ENCODE results near the gene PPP1R1A.

PPP1R1A gene

GRCh38 chr12:54588110-54588889 lies at the start of gene PPP1R1A:
PPP1R1A (minus strand) TSS chr12:54588659; CDS start chr12:54588488, 171 bp downstream.
- no peak for DNase-seq

- DNase-seq: no peak
These were observed 46.3 kb upstream of the PPP1R1A start, which contains the start of gene LACRT for GRCh38 chr12:54634795-54635194. LACRT (minus strand) TSS chr12:54634895; CDS start chr12:54634841, 54 bp downstream.

DNA sequence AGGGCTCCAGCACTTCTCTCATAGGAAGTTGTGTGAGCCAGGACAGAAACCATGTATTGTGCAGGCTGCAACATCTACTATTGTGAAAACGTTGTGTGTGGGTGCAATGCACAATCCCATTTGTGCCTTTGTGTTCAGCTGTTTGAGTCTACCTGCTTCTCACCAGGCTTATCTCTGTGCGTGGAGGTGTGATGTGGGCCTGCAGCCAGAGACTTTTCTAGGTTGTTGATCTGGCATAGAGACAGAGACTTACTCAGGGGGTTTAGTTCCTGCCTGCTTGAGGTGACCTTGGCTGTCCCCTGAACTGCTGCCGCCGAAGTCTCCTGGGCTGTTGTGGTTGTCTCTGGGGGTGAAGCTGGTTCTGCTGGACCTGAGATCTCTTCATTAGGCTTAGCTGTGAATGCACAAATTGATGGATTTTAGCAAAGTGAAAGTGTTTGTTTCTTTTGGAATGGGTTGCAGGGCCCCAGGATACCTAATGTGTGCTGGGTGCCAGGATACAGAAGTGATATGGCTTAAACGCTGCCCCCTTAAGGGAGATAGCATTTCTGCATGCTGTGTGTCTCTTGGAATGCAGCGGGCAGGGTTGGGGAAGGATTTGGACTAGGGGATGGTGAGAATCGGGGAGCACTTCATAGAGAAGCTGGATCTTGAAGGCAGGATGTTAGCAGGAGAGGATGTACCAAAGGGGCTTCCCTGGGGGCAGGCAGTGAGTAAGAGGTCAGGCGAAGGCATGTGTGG lies 43.7 kb upstream of the PPP1R1A start:
- no peak for DNase-seq

DNA sequence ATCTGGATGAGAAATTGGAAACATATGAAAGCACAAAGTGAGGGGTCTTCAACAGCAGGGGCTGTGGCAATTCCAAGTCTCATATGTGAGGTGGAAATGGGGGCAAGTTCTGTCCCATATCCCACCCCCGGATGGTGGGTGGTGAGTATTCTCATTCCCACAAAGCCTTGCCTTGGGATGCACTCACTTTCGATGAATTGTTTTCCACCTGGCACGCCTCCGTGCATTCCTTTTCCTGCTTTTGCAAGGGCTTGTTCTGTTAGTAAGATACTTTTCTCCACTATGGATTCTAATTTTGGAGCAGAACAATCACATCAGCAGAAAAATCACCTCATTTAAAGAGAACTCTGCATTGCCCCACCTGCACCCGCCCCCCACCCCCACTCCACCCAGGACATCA lies 43.1 kb upstream of the PPP1R1A start:
- DNase-seq: no peak

DNA sequence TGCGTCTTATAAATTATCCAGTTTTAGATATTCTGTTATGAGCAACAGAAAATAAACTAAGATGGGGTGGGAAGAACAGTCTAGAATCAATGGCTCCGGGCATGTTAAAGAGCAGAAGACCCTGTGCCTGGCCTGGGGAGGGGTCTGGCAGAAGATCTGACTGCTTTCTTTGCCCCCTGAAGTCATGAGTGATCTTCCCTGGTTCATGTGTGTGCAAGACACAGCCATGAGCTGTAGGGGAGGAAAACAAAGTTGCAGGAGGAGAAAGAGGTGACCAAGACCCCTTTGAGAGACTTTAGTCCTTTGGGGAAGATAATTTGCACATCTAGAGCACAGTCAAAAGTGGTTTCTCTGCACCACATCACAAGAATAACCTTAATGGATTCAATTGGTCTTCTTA lies 41.5 kb upstream of the PPP1R1A start:
- DNase-seq: no peak

DNA sequence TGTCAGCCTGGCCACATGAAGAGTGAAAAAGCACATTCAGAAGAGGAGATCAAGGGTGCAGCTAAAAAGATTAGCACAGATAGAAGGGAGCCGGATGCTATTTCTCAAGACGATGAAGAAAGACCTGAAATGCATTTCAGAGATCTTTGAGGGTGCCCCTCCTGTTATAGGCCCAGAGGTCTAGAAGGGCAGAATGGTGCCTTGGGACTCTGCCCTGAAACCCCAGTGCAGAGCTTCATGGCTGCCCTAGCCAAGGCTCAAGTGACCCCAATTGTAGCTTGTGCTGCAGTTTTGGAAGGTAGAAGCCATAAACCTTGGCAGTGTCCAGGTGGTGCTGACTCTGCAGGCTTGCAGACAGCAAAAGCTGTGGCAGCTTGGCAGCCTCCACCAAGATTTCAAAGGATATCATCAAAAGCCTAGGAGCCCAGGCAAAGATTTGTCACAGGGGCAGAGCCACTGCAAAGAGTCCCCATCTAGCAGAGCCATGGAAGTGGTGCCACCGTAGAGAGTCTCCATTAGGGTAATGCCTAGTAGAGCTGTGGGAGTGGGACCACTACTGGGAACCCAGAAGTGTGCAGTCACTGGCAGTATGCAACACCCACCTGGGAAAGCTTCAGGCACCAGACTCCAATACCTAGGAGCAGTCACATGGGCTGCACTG lies 39.9 kb upstream of the PPP1R1A start:
- DNase-seq: no peak

GRCh38 chr12:54627304-54627703 lies 38.8 kb upstream of the PPP1R1A start:
- DNase-seq: no peak

DNA sequence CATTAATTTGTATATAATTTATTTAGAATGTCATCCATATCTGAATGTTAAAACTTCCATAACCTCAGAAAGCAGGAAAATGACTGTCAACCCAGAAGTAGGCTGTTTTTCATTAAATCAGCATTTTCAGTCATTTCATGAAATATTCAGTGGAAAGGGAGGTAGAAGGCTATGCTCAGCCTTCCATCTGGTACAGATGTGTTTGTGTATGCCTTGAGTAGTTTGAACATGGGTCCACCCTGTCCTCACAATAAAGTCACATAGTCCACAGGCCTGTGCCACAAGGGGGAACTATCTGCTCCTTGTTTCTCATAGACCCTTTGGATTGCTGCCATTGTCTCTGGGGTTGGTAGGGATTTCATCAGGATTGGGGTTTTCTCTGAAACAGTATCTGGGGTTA lies 37.1 kb upstream of the PPP1R1A start:
- DNase-seq: no peak

GRCh38 chr12:54624315-54625279 lies 36.1 kb upstream of the PPP1R1A start:
- no peak for DNase-seq

- no peak for DNase-seq
These were observed 34.2 kb upstream of the PPP1R1A start for GRCh38 chr12:54622463-54623183.

DNA sequence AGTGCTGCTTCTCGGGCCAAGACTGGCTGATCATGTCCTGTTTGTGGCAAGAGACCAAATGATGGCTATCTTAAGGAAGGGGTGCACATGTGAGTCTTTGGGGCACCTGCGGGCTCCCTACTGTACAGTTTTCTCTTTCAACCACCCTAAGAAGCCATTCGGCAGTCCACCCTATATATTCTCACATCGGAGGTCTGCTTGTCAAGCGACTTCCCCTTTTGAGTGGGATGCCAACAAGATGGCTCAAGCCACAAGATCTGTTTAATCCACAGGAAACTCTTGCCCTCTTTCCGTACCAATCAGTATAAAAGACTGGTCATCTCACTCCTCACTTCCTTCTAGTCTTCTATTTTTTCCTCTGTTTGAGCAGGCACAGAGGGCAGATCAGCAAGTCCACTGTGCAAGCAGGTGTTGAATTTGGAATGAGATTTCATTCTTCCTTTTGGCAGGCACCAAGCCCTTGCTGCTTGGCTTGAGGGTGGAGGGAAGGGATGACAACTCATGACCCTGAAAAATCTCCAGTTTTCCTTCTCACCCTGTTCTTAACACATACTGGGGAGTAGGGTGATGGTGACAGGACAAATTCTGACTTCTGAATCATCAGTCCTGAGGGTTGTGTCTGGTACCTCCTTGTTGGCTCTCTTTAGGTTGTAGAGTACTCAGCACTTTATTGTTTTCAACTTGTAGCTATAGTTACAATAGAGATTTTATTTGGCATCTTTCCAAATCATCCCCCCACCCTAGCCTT lies 28.6 kb upstream of the PPP1R1A start:
- no peak for DNase-seq

- no peak for DNase-seq
These were observed 23.8 kb upstream of the PPP1R1A start for GRCh38 chr12:54612225-54612750.

DNA sequence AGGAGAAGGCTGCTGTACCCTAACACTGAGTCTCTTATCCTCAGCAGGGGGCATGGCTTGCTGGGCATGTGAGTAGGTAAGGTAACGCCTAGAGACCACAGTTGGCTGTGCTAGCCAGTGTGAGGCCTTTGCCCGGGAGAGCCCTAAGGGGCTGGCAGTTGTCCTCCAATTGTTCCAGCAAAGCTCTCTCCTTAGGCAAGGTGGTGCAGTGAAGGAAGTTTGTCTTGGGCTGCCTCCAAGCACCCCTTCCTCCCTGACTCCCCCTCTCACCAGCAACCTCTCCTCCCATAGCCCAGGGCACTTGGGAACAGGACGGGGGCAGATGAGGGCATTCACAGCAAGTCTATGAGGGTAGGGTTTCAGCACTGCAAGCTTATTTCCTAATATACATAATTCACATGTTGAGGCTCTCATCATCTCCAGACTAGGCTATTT lies 23.3 kb upstream of the PPP1R1A start:
- DNase-seq: no peak

DNA sequence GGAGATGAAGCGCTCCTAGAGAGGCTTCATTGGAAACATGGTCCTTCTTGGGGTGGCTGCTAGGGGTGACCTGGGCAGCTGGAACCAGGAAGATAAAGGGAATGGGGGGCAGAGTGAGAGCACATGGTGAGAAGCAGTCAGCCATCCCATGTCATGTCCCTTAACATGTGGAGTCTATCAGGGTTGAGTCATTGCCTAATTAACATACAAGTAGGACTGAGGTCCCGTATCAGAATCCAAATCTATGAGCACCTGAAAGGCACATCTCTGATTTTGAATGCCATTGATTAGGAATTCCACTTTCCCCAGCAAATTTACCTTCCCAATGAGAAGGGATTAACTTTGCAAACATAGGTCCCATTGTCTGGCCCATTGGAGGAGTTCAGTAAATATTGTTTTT lies 20.3 kb upstream of the PPP1R1A start:
- no peak for DNase-seq

DNA sequence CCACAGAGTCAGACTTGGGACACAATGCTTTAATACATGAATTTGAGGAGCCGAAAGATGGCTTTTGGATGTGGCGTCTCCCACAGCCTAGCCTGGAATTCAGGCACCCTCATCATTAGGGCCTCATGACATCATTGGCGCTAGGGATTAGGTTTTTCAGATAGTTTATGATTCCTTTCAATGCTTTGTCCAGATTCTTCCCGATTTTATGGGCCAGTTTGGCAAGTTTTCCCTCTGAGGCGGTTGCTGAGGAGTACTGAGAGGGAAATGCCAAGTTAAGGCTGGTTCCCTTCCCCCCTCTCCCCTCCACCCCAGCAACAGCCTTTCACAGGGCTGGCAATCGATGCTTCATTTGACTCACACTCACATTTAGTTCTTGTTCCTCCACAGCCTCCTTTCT lies 19.7 kb upstream of the PPP1R1A start:
- no peak for DNase-seq

- DNase-seq: no peak
These were observed 18.1 kb upstream of the PPP1R1A start for GRCh38 chr12:54606556-54606955.

DNA sequence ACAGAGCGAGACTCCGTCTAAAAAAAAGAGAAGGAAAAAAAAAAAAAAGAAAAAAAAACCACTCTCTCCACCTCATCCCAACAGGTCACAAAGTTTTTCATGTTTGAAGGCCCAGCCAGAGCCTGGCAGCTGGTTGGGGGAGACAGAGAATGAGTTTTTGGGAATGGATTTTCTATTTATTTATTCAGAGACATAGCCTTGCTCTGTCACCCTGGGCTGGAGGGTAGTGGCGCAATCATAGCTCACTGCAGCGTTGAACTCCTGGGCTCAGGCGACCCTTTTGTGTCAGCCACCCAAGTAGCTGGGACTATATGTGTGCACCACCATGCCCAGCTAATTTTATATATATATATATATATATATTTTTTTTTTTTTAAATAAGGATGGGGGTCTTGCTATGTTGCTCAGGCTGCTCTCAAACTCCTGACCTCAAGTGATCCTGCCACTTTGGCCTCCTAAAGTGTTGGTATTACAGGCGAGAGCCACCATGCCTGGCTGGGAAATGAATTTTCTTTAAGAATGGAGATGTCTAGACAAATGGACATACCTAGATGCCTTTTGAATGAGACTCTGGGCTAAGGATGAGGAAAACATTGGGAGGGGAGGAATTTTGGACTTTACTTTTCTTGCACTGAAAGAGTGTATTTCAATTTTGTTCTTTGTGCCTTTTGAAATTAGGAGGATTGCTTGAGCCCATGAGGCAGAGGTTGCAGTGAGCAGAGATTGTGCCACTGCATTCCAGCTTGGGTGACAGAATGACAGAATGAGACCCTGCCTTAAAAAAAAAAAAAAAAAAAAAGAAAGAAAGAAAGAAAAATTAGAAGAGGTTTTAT lies 16.9 kb upstream of the PPP1R1A start:
- no peak for DNase-seq

GRCh38 chr12:54604436-54604835 lies 16.0 kb upstream of the PPP1R1A start:
- DNase-seq: no peak

DNA sequence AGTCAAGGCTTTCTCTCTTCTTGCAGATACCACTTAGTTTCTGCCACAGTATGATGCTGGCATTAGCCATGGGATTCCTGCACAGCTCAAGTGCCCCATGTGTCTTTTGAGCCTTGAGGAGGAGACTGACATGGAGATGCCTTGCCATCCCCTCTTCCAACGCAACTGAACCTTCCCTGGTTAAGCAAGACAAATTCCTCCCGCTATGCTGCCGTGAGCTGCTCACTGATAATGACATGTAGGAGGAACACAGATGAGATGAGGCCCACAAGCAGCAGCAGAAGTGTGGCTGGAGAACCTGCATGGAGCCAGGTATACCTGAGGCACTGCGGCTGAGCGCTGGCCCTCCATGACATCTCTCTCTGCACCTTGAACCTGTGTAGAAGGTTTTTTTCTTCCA lies 15.4 kb upstream of the PPP1R1A start:
- DNase-seq: no peak

All from CD4-positive, alpha-beta T cell treated with Interleukin-21 for 1 hour (primary cell).